HTERT RPE-1 (cell line): ENCODE results near the gene ZC3H6.
"Not testable (repeated sequence)": the region's sequence is repeated elsewhere in the genome, so short reads cannot be mapped to it uniquely, and the experiment has no call there.

Source experiments
- in situ Hi-C: fragments of 300-500 bp; cut with MboI; formaldehyde crosslinking; loops from 4 replicates; pipeline ENCODE4 v1.14.3; 2020; ENCODE audit warnings: low sequenced_read_pairs

The ZC3H6 gene

GRCh38 chr2:112322919-112323318 lies 47.5 kb downstream of the ZC3H6 start:
- in situ Hi-C loops = no loop called here

DNA sequence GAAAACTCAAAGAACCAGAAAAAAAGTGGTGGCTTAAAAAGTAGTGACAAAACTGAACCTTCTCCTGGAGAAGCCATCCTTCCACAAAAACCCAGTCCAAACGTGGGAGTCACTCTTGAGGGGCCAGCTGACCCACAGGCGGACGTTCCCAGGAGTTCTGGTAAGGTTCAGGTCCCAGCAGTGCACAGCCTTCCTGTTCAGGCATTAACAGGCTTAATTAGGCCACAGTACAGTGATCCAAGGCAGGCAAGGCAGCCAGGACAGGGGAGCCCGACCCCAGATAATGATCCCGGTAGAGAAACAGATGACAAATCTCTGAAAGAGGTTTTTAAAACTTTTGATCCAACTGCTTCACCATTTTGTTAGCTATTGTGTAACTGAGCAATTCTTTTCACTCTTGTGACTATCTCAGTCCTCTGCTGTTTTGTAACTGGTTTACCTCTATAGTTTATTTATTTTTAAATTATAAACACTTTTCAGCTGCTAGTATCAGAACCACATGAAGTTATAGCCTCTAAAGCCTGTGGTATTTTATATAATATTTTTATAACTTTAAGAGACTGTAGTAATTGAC lies 56.8 kb downstream of the ZC3H6 start:
- in situ Hi-C loops = no loop called here

GRCh38 chr2:112335600-112335999 lies 60.2 kb downstream of the ZC3H6 start:
- in situ Hi-C loops = no loop called here

DNA sequence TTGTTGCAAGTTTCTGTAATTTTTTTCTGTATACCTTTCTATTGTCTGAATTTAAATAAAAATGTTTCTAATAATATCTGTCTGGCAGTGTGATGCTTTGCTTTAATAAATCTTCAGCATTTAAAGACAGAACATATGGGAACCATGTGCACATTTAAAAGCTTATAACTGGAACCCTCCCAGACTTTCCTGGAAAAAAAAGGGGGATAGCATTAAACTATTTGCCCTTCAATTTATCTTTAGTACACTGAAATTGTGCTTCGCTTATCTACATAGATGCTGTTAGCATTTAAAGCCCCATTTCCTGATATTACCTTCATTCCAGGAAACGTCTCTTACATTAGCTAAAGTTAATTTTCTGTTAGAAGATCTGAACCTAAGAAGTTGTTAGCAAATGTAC lies 64.6 kb downstream of the ZC3H6 start:
- in situ Hi-C loops = no loop called here

- in situ Hi-C loops = no loop called here
Measured at GRCh38 chr2:112340475-112341267, 65.3 kb downstream of the ZC3H6 start.

DNA sequence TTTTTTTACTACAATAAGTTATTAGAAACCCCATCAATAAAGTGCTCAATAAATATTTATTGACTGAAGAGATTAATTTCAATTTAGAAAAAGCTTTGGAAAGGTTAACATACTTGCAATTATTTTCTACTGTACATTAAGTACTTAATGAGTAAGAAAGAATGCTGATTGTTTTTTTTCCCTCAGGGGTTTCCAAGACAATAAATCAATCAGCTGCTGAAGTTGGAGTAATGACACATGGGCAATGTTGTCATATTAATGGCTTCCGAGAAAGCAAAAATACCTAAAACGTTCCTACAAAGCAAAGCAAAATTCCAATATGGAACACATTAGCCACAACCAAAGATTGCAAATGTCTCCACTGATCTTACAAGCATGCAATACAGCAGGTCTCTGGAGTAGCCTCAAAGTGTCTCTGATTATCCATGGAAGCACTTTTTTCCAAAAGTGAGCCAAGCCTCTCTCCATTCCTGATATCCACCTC lies 66.7 kb downstream of the ZC3H6 start:
- in situ Hi-C loops = no loop called here

DNA sequence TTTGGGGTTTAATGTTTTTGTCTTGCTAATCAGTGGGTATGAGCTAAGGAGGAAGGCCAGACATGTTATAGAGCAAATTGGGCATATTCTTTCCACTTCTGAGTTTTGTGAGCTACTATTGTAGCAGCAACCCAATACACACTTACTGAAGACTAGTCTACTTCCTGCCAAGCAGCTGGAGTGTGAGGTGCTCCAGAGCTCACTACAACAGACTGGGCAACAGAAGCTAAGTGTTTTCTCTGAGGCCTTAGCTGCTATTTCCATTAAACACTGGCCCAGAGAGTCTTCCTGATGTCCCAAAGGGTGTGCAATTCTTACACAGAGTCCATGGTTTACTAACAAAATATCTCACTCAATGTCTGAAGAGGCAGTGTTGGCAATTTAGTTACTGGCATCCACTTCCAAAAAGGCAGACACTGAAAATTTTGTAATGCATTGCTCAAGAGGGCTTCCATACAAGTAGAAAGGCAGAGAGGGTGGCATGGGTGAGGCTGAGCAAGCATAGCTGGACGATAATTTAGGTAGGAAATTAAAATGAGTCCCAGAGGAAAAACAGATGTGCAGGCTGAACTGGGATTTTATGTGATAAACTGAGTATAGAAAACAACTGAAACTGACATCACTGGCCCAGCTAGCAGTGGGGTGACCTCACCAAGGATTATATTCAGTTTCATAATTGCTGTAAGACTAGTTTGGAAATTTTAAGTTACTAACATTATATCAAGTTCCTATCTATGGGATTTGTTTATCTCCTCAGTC lies 68.6 kb downstream of the ZC3H6 start:
- in situ Hi-C loops = no loop called here

GRCh38 chr2:112345030-112346027 lies 69.9 kb downstream of the ZC3H6 start:
- in situ Hi-C loops = no loop called here

DNA sequence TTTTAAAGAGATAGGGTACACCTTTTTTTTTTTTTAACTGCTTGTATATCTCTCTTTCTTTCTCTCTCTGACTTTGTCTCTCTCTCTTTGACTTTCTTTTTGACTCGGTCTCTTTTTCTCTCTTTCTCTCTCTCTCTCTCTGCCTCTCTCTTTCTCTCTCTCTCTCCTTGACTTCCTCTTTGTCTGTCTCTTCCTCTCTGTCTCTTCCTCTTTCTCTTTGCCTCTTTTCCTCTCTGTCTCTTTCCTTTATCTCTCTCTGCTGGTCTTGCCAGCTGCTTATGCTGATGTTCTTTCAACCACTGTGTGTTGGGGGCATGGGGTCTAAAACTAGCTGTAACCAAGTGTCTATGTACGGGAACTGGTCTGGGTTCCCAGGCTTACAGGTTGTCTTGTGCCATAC lies 76.9 kb downstream of the ZC3H6 start:
- in situ Hi-C loops = not testable (repeated sequence)

DNA sequence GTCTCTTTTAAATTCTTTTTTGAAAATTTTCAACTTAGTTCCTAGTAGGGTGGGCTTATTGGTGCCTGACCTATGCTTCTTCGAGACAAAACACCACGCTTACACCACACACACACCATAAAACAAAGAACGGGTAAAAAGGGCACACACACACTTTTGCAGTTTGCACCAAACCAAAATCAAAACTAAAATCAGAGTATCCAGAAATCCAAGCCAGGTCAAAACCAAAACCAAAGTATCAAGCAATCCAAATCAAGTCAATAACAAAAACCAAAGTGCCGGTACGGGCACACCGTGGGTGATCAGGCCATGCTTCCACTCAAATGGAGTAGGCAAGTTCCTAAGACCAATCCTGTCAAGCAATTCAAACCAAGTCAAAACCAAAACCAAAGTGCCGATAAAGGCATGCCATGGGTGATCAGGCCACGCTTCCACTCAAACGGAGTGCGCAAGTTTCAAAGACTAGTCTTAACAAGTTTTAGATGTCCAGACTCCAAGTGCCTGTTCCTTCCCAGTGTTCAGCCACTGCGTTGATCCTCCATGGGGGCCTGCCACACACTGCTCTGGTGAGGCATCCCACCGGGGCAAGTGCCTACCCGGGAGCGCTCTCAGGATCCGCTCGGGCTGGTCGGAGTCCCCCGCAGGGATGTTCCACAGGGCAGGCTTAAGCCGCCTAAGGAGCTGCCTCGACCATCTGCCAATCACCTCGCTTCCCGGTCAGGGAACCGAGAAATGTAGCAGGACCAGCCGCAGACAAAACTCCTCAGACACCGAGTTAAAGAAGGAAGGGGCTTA lies 77.6 kb downstream of the ZC3H6 start:
- in situ Hi-C loops = not testable (repeated sequence)

GRCh38 chr2:112354335-112354734 lies 78.9 kb downstream of the ZC3H6 start:
- in situ Hi-C loops = not testable (repeated sequence)

- in situ Hi-C loops = not testable (repeated sequence)
Measured at GRCh38 chr2:112360055-112360454, 84.7 kb downstream of the ZC3H6 start.
